ENCODE results near the gene SLC27A4.

GRCh38 chr9:128383007-128383753 is 42.9 kb downstream of the SLC27A4 start:
- TF ChIP-seq CTCF (IDR thresholded peaks at IDR 0.05) (no peak), POLR2A (IDR thresholded peaks at IDR 0.05) (no peak)

Measured in uterus (tissue), 2 donors.